HS-27A (cell line): Measurements from ENCODE around the gene NKIRAS2.

Experiments used
- DNase-seq: peaks from one replicate; pipeline ENCODE4 v3.0.0-alpha.2; 2012; ENCODE audit warnings: low read depth, missing footprints

NKIRAS2 gene

DNA sequence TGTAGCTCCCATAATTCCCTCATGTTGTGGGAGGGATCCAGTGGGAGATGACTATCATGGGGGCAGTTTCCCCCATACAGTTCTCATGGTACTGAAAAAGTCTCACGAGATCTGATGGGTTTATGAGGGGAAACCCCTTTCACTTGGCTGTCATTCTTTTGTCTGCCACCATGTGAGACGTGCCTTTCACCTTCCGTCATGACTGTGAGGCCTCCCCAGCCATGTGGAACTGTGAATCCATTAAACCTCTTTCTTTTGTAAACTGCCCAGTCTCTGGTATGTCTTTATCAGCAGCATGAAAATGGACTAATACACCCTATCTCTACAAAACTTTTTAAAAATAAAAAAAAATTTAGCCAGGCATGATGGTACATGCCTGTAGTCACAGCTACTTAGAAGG, 36.7 kb downstream of the NKIRAS2 start:
- no peak for DNase-seq

DNA sequence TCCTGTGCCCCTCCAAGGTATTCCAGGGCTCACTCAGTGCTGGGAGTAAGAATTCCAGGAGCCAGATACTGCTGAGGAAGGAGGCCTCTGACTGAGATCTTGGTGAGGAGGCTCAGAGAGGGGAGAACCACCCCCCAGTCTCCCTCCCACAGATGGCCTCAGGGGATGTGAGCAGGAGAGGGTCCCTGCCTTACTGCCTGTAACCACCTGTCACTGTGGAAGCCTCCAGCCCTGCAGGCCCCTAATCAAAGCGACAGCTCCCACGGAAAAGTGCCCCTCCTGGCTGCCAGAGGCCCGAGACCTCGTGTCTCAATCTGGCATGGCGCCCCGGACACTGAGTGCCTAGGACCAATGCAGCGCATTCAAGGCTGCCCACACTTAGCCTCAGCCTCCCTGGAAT, 38.2 kb downstream of the NKIRAS2 start:
- DNase-seq = no peak

DNA sequence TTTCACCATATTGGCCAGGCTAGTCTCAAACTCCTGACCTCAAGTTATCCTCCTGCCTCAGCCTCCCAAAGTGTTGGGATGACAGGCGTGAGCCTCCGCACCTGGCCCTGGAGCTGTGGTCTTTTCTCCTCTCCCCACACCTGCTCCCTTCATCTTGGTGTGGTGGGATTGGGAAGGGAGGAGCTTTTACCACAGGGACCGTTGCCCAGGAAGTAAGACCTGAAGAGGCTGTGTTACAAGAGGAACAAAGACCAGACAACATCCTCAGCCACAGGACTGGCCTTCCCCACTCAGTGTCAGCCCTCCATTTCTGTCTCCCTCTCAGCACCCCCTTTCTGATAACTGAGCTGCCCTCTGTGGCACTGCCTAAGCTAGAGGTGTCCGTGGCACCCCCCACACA, 39.9 kb downstream of the NKIRAS2 start:
- no peak for DNase-seq

DNA sequence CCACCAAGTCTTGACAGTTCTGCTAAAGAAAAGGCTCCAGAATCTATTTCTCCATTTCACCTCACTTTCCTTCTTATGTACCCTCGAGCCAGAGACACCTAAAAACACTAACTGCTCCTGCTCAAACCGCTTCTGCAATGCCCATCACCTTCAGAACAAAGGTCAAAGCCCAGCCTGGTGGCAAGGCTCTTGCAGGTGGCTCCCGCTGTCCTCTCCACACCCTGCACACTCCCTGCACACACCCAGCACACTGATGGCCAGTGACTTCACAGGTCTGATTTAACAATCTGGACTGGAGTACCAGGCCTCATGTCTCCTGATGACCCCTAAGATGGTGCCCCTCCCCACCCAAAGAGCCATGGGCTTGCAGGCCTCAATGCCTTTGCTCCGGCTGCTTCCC, 40.3 kb downstream of the NKIRAS2 start:
- no peak for DNase-seq

DNA sequence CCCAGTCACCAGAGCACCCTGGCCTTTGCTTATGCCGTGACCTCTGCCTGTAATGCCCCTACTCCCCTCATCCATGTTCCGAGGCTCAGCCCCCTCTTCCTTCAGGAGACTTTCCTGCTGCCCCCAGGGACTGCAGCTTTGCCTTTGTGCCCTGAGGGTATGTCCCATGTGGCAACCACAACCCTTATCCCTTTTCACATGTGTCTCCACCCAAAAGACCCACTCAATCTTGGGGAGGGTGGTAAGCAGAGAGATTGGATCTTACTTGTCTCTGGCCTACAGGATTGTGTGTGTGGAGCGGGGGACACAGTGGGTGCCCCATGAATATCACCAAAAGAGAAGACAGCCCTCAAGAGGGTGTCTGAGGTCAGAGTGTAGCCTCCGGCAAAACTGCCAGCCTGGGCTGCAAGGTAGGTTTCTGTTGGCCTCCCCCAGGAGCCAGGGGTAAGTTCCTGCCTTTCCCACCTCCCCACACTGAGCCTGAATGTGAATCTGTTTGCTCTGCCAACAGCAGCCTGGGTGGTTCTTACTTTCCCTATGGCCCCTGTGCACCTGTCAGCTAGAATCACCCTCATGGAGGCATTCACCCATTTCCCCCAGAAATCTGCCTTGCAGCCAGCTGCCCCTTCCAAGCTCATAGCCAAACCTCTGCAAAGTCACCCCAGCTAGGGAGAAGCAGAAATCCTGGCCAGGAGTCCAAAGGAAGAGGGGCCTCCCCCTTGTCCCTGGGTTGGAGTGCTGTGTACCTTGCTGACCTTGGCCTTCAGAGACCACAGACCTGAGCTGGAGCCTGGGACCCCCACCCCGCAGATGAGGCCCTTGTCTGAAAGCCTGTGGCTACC, 42.0 kb downstream of the NKIRAS2 start:
- DNase-seq = no peak

DNA sequence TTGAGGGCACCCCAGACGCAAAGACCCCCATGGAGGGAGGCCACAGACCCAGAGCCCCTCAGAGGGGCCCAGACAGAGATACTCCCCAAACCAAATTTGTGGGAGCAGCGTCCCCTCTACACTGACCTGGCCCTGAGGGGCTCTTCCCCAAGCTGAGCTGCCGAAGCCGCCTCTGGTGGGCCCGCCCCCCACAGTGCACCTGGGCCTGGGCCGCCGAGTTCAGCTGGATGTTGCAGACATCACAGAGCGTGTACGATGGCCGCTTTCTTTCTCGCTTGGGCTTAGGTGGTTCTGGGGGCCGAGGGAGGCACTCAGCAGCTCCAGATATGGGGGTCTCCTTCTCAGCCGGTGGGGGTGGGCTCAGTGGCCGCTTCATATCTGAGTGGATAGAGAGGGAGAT, 42.8 kb downstream of the NKIRAS2 start:
- DNase-seq = no peak

DNA sequence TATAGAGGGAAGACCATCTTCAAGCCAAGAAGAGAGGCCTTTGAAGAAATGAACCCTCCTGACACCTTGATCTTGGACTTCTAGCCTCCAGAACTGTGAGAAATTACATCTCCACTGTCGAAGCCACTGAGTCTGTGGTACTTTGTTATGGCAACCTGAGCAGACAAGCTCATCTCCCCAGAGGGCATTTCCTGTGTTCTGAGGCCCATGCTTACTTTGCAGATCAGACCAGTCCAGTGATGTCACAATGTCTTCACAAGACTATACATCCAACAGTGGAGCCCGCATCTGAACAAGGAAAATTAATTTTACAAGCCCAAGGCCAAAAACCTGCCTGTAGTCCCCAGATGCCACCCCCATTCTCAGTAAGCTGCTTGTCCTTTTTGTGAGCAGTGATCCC, 45.3 kb downstream of the NKIRAS2 start:
- DNase-seq = no peak

DNA sequence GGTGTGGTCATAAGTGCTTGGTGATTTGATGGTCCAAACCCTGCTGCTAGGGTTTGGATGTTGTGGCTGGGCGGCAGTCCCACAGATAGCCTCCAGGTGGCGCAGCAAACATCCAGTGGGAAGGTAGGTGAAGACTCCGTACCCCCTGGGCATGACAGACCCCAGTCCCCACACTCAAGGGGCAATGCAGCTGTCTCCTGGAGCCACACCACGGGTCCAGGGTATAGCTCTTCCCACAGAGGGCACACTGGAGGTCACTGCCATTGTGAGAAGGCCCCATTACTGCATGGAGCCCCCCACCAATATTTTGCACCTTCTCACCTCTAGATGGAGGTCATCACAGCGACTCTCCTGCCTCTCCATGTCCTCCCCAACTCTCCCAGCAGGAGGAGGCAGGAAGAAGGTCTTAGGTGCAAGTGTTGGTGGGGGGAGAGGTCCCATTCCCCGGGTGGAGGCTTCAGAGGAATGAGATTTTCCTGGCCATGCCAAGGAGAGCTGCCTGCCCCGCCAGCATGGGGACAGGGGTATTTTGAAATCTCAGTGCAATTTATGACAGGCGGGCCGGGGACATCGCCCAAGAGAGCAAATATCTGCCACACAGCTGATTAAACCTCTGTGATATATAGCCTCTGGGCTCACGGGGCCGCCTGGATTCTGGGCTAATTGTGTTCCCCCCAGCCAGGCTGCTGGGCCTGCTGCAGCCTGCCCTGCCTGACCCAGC, 47.6 kb downstream of the NKIRAS2 start:
- DNase-seq = no peak

DNA sequence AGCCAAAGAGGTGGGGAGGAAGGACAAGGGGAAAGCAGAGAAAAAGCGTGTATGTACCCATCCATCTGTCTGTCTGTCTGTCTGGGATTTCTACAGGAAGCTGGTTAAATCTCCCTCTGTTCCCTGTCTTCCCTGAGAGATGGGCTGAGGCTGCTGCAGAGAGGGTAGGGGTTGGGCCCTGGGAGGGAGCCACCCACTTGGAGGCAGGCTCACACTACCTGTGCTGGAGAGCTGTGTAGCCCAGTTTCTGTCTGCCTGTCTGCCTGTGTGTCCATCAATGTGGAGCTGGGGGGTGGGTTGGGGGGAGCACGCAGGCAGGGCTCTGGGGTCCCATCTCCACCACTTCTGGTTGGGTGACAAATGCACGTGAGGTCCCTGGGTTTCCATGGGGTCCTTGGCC, 49.1 kb downstream of the NKIRAS2 start:
- DNase-seq = no peak

DNA sequence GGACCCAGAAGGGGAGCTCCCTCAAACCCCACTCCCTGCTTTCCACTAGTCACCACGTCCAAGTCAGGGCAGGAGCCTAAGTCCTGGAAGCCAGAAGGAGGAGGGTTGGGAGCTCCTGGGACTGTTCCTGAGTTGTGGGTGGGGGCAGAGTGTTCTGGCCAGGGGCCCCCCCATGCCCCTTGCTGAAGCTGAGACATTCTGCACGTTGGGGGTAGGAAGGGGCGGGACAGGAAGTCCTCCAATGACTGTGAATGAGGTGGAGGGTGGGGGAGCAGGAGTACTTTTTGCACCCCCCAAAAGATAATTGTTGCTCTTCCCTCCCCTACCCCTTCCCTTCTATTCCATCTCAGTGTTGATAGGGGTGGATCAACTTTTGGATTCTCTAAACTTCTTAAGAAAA, 51.9 kb downstream of the NKIRAS2 start:
- DNase-seq = no peak

DNA sequence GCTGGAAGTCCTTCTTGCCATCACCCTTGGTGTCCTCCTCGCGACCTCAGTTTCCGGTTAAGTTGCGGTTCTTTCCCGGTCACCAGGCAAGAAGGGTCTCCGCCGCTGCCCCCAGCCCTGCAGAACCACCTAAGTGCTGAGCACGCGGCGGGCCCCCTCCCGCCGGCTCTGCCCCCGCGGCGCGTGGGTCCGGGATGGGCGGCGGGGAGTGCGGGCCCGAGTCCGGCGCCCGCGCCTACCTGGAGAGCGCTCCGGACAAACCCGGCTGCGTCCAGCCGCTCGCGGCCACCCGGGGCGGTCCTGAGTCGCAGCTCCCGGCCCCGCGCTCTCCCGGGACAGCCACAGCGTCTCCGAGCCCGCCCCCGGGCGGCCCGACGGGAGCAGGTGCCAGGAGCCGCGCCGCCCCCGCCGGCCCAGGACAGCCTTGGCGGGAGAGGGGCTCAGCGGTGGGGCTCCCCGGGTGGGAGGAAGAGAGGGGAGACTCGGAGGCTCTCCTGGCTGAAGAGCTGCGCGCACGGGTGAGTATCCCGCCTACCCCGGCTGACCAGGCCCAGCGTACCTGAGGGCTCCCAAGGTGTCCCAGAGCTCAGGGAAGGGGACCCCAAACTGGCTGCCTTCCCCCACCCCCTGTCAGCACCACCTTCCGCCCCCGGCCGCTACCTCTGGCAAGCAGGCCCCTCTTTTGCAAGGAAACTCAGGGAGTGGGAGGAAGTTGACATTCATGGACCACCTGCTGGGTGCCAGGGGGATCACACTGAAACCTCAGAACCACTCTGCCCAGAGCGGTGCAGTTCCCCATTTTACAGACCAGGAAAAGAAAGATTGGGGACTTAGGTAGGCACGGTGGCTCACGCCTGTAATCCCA, 52.7 kb downstream of the NKIRAS2 start:
- DNase-seq = no peak
